Peyer's patch (tissue), 4 donors: ENCODE measurements around the gene ZNF362. TPM values are rescaled to one million over a fixed set of nuclear protein-coding genes. Genes with fewer than 3 reads are reported as not detected.

Experiments used
- DNase-seq, 3 donors: peaks; one replicate each; pipeline ENCODE4 v3.0.0-alpha.2; 2017 to 2019
- H3K27ac ChIP-seq, 4 donors: fragments of 200-600 bp; sonication (generic); one replicate each; pipeline ENCODE4 v1.5.1; 2016 to 2019
- H3K27me3 ChIP-seq, 2 donors: fragments of 200-600 bp; sonication (generic); one replicate each; pipeline ENCODE4 v1.5.1; 2019
- H3K36me3 ChIP-seq, 3 donors: fragments of 200-600 bp; sonication (generic); one replicate each; pipeline ENCODE4 v1.5.1; 2016 to 2019
- H3K4me1 ChIP-seq, 4 donors: fragments of 200-600 bp; sonication (generic); one replicate each; pipeline ENCODE4 v1.5.1; 2016 to 2019
- H3K4me3 ChIP-seq, 4 donors: fragments of 200-600 bp; sonication (generic); 1 replicate in 3 of 4; 2 replicates in 1 of 4; pipeline ENCODE4 v1.5.1; 2016 to 2019; ENCODE audit warnings: mild to moderate bottlenecking in 1 of 4
- H3K9me3 ChIP-seq, 4 donors: fragments of 200-600 bp; sonication (generic); one replicate each; pipeline ENCODE4 v1.5.1; 2016 to 2019; ENCODE audit warnings: mild to moderate bottlenecking in 1 of 4
- POLR2A ChIP-seq, 2 donors: fragments of 450-650 bp; IDR thresholded peaks; one replicate each; pipeline ENCODE4 v1.5.1; 2017; ENCODE audit warnings: antibody characterized with exemption in 2 of 2, mild to moderate bottlenecking in 2 of 2, moderate library complexity in 2 of 2
- total RNA-seq, 4 donors: library from RNA; depleted of rRNA; stranded (reverse); fragments of >200 nt; gene quantifications; one replicate each; pipeline ENCODE4 v1.1.0, GENCODE V29; 2016
- TF ChIP-seq, protein P1 (sequence below), 6 experiments: fragments of 450-650 bp in 4 of 6; fragments of 200-600 bp in 2 of 6; sonication (generic) in 1 of 6; IDR thresholded peaks; one replicate each; pipeline ENCODE4 v1.5.1; 2017 to 2019; ENCODE audit warnings: antibody characterized with exemption in 6 of 6, mild to moderate bottlenecking in 3 of 6, moderate library complexity in 1 of 6

Gene ZNF362
- total RNA-seq, 4 donors from 2014 or later, result 5.9 to 28.9 (median 8.8) TPM

DNA sequence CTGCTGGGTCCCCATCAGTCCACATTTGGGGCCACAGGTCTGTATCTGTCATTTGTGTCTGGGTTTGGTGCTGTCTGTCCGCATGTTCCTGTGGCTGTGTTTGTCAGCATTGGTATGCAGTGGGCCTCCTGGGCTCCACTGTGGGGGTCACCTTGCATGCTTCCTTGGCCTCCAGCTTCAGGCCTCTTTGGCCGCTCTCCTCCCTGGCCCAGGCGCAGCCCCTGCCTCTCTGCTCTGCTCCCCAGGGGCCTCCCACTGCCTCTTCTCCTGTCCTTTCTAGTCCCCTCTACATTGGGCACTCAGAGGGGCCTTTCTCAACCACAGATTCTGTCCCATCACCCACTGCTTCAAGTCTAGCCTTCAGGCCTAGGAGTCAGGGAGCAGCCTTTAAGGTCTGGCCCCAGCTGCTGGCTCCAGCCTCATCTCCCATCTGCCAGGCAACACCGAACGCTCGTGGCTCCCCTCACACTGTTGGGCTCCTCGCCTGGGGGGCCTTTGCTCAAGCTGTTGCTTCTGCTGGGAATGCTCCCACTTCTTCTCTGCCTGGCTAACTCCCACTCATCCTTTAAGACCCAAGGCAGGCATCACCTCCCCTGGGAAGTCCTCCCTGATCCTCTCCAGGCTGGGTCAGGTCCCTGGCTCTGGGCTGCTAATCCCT, 14.6 kb downstream of the ZNF362 start:
- H3K9me3 ChIP-seq, result no peaks in the 10 kb centered on the region
- no peaks in the 10 kb centered on the region for H3K36me3 ChIP-seq
- H3K4me3 ChIP-seq, result no peak overlapping the region
- no peak for TF ChIP-seq POLR2A (IDR thresholded peaks at IDR 0.05)
- TF ChIP-seq, protein P1, sequence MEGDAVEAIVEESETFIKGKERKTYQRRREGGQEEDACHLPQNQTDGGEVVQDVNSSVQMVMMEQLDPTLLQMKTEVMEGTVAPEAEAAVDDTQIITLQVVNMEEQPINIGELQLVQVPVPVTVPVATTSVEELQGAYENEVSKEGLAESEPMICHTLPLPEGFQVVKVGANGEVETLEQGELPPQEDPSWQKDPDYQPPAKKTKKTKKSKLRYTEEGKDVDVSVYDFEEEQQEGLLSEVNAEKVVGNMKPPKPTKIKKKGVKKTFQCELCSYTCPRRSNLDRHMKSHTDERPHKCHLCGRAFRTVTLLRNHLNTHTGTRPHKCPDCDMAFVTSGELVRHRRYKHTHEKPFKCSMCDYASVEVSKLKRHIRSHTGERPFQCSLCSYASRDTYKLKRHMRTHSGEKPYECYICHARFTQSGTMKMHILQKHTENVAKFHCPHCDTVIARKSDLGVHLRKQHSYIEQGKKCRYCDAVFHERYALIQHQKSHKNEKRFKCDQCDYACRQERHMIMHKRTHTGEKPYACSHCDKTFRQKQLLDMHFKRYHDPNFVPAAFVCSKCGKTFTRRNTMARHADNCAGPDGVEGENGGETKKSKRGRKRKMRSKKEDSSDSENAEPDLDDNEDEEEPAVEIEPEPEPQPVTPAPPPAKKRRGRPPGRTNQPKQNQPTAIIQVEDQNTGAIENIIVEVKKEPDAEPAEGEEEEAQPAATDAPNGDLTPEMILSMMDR (IDR thresholded peaks at IDR 0.05), result no peak
- no peak overlapping the region for H3K27ac ChIP-seq
- no peaks in the 10 kb centered on the region for H3K4me1 ChIP-seq
- no peak for DNase-seq
- no peaks in the 10 kb centered on the region for H3K27me3 ChIP-seq

DNA sequence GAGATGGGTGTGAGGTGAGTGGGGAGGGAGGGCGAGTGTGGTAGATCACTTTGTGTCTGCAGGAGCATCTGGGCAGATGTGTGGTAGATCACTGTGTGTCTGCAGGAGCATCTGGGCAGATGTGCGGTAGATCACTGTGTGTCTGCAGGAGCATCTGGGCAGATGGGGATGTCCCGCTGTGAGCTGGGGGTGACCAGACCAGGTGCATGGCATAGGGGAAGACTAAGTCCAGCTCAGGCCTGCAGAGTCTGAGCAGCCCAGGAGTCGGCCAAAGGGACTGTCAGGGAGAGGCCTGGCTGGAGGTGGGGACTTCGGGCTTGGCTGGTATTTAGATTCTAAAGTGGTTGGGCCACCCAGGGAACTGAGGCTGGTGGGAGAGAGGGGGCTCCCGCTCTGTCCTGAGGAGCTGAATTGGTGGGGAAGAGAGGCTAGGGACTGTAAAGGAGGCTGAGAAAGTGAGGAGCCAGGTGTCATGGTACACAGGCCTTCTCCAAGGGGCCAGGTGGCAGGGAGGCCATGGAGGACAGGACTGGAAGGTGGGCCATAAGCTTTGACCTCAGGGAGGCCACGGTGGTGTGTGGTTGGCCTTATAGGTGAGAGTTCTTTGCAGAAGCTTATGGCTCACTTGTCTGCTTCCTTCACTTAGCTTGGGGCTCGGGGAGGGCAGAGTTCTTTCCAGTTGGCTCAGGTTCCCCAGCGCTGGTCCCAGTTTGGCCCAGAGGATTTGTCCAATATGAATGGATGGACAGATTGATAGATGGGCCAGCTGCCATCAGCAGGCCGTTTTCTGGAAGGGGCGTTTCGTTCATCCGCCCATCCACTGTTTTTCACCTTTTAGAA, 15.6 kb downstream of the ZNF362 start:
- Histone ChIP-seq H3K27ac (no peak overlapping the region), H3K4me1 (no peaks in the 10 kb centered on the region), H3K9me3 (no peaks in the 10 kb centered on the region)

DNA sequence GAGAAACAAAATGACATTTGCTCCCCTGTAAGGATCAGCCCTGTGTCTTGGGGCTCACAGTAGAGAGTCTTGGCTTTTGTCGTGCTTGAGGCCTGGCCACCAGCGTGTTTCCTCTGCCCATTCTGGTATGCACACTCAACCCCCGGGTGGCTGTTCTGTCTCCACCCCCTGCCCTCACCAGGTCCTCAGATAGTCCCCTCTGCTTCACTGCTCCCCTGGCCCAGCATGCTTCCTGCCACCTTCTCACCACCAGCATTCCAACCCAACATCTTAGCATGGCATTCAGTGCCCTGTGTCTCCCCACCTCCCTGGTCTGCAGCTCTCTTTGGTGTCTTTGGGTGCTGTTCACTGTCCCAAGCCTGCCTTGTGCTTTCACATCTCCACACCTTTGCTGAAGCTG, 16.2 kb downstream of the ZNF362 start:
- no peaks in the 10 kb centered on the region for H3K4me1 ChIP-seq

More for the DNA sequence above, 15.6 kb downstream of the ZNF362 start:
- no peak for DNase-seq
- no peak for TF ChIP-seq POLR2A (IDR thresholded peaks at IDR 0.05)
- TF ChIP-seq, protein P1 (IDR thresholded peaks at IDR 0.05), result no peak
- no peak overlapping the region for H3K4me3 ChIP-seq
- no peaks in the 10 kb centered on the region for H3K27me3 ChIP-seq
- peaks cover 0 to 9% (median 0%) of the 10 kb centered on the region in 3 donors for H3K36me3 ChIP-seq

DNA sequence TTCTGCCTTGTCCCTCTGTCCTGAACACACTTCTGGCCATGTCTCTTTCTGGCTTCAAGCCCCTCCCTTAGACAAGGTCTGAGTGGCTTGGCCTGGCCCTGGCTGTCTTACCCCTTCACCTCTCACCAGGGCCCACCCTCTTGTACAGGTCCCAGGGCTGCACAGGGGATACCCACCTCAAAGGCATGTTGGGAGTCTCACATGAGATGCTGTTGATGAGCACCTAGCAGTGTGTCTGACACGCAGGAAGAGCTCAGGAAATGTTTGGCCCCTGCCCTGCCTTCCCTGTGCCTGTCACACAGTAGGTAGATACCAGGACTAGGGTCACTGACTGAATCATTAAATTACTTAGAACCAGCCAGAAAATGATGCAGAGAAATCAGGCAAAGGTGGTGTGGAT, 16.6 kb downstream of the ZNF362 start:
- H3K4me1 ChIP-seq, result no peaks in the 10 kb centered on the region
- H3K36me3 ChIP-seq, result peaks cover 0 to 17% (median 0%) of the 10 kb centered on the region in 3 donors
- no peaks in the 10 kb centered on the region for H3K9me3 ChIP-seq
- H3K27ac ChIP-seq, result no peak overlapping the region
- TF ChIP-seq, protein P1 (IDR thresholded peaks at IDR 0.05), result no peak
- H3K27me3 ChIP-seq, result no peaks in the 10 kb centered on the region
- no peak for DNase-seq
- no peak overlapping the region for H3K4me3 ChIP-seq

More for the DNA sequence above, 16.2 kb downstream of the ZNF362 start:
- H3K4me3 ChIP-seq, result no peak overlapping the region
- no peak for DNase-seq
- peaks cover 0 to 14% (median 0%) of the 10 kb centered on the region in 3 donors for H3K36me3 ChIP-seq
- no peak for TF ChIP-seq POLR2A (IDR thresholded peaks at IDR 0.05)
- TF ChIP-seq, protein P1 (IDR thresholded peaks at IDR 0.05), result no peak
- no peak overlapping the region for H3K27ac ChIP-seq
- no peaks in the 10 kb centered on the region for H3K27me3 ChIP-seq
- no peaks in the 10 kb centered on the region for H3K9me3 ChIP-seq

DNA sequence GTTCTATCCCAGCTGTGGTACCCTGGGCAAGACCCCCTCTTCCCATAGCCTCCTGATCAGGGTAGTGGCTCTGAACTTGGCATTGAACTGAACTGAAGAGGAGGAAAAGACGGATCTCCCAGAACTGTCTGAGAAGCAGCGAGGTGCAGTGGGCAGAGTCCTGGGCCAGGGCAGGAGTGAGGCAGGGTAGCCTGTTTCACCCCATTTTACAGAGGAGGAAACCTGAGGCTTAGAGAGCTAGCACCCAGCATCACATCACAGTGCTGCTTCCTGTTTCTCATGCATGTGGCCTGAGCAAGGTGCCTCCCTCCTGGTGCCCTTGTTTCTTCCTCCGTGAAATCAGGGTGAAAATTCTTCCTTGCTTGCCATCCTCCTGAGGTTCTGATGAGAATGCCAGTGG, 17.1 kb downstream of the ZNF362 start:
- H3K9me3 ChIP-seq, result no peaks in the 10 kb centered on the region
- TF ChIP-seq, protein P1 (IDR thresholded peaks at IDR 0.05), result no peak
- TF ChIP-seq POLR2A (IDR thresholded peaks at IDR 0.05), result no peak
- no peak overlapping the region for H3K27ac ChIP-seq
- DNase-seq, result no peak
- H3K27me3 ChIP-seq, result no peaks in the 10 kb centered on the region
- no peaks in the 10 kb centered on the region for H3K4me1 ChIP-seq
- no peak overlapping the region for H3K4me3 ChIP-seq
- H3K36me3 ChIP-seq, result peaks cover 0 to 17% (median 0%) of the 10 kb centered on the region in 3 donors
